C4-2B (cell line): ENCODE measurements around the gene SIRT4.

ENCODE experiments used
- CTCF ChIP-seq: fragments of 450-650 bp; conservative IDR thresholded peaks from 2 replicates; pipeline ENCODE4 v1.5.1; 2017; ENCODE audit warnings: mild to moderate bottlenecking
- ZFX ChIP-seq: fragments of 450-650 bp; IDR thresholded peaks from 2 replicates; pipeline ENCODE4 v1.6.1; 2017

- no peak for TF ChIP-seq CTCF
- no peak for TF ChIP-seq ZFX
Observed at GRCh38 chr12:120339256-120339655, 37.1 kb downstream of the SIRT4 start.
